Subcutaneous abdominal adipose tissue (tissue), 5 donors: Measurements from ENCODE around the gene ODR4.
"Not testable (repeated sequence)": the region's sequence is repeated elsewhere in the genome, so short reads cannot be mapped to it uniquely, and the experiment has no call there.

ENCODE experiments used
- H3K27ac ChIP-seq: one replicate; pipeline ENCODE4 v1.7.0; 2013; ENCODE audit warnings: low read depth, mild to moderate bottlenecking, inconsistent platforms, low read length, moderate library complexity
- H3K27me3 ChIP-seq, 5 donors: one replicate each; pipeline ENCODE4 v1.7.0; 2013; ENCODE audit warnings: low read length in 5 of 5, inconsistent platforms in 1 of 5; ENCODE audit not compliant: control insufficient read depth in 5 of 5, insufficient read depth in 4 of 5
- H3K36me3 ChIP-seq, 5 donors: one replicate each; pipeline ENCODE4 v1.7.0; 2013; ENCODE audit warnings: low read length in 5 of 5; ENCODE audit not compliant: control insufficient read depth in 5 of 5, insufficient read depth in 5 of 5
- H3K4me1 ChIP-seq, 5 donors: one replicate each; pipeline ENCODE4 v1.7.0; 2013; ENCODE audit warnings: low read length in 5 of 5, mild to moderate bottlenecking in 3 of 5, moderate library complexity in 1 of 5; ENCODE audit not compliant: control insufficient read depth in 5 of 5, insufficient read depth in 5 of 5
- H3K4me3 ChIP-seq, 5 donors: one replicate each; pipeline ENCODE4 v1.7.0; 2013; ENCODE audit warnings: low read length in 5 of 5, low read depth in 1 of 5
- H3K9ac ChIP-seq, 5 donors: one replicate each; pipeline ENCODE4 v1.7.0; 2013; ENCODE audit warnings: low read length in 5 of 5, mild to moderate bottlenecking in 4 of 5, moderate library complexity in 3 of 5
- H3K9me3 ChIP-seq, 5 donors: one replicate each; pipeline ENCODE4 v1.7.0; 2013; ENCODE audit warnings: low read length in 5 of 5; ENCODE audit not compliant: control insufficient read depth in 5 of 5
- donor health status: healthy.
- donor health status: healthy.
- donor health status: healthy.
- donor health status: healthy.
- donor health status: healthy.

Gene ODR4

DNA sequence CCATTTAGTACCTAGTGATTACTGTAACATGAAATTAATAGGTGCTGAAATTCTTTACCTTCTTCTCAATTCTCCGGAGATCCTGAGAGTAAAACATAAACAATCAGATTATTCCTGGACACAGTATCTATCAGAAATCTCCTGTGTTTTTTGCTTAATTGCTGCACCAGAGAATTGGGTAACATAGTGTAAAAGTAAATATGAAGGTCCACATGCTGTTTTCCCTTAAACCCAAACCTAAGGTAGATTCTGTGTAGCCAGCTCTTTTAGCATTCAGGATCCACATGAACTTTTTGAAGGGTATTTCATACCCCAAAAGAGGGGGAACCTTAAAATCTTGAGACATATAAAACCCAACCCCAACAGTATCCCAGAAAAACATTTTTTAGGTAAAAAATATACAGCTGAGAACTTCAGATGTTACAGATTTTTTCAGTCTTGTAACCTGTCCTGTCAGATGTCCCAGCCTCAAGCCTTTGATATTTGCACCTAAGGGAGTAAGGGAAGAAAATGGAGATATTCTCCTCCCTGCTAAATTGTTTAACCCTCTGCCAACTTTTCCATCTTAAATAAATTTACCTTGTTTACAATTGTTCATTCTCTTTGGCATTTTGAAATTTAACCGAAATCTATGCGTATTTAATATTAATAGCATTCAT is 11.2 kb downstream of the ODR4 start:
- Histone ChIP-seq H3K4me3 (no peak overlapping the region), H3K9ac (peak overlapping the region in 1 of 5 donors; percentile 32), H3K4me1 (no peaks in the 10 kb centered on the region), H3K27me3 (no peaks in the 10 kb centered on the region), H3K9me3 (no peaks in the 10 kb centered on the region), H3K27ac (no peak overlapping the region), H3K36me3 (peaks cover 27 to 61% (median 51%) of the 10 kb centered on the region in 5 donors)

GRCh38 chr1:186390925-186391324 is 15.3 kb downstream of the ODR4 start:
- Histone ChIP-seq H3K4me3 (no peak overlapping the region), H3K4me1 (no peaks in the 10 kb centered on the region), H3K9ac (no peak overlapping the region), H3K27ac (no peak overlapping the region), H3K9me3 (no peaks in the 10 kb centered on the region), H3K27me3 (no peaks in the 10 kb centered on the region), H3K36me3 (peaks cover 41 to 79% (median 56%) of the 10 kb centered on the region in 5 donors)

DNA sequence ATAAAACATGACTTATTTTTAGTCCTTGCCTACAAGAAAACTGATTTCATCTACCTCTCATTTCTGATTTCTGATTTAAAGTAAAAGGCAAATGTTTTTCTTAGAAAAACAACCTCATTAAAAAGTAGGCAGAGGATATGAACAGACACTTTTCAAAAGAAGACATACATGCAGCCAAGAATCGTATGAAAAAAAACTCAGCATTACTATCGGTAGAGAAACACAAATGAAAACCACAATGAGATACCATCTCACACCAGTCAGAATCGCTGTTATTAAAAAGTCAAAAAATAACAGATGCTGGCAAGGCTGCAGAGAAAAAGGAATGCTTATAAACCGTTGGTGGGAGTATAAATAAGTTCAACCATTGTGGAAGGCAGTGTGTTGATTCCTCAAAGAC is 16.2 kb downstream of the ODR4 start:
- Histone ChIP-seq H3K27ac (no peak overlapping the region), H3K4me1 (no peaks in the 10 kb centered on the region), H3K27me3 (no peaks in the 10 kb centered on the region), H3K9ac (no peak overlapping the region), H3K9me3 (no peaks in the 10 kb centered on the region), H3K4me3 (no peak overlapping the region), H3K36me3 (peaks cover 47 to 84% (median 59%) of the 10 kb centered on the region in 5 donors)

- H3K4me3 ChIP-seq, H3K4me1 ChIP-seq, H3K9me3 ChIP-seq, H3K27me3 ChIP-seq, H3K9ac ChIP-seq, H3K27ac ChIP-seq: not testable (repeated sequence)
- peaks cover 50 to 84% (median 62%) of the 10 kb centered on the region in 5 donors for H3K36me3 ChIP-seq
These were observed 17.1 kb downstream of the ODR4 start for GRCh38 chr1:186392711-186393110.

- H3K4me3 ChIP-seq, H3K4me1 ChIP-seq, H3K27ac ChIP-seq, H3K9me3 ChIP-seq, H3K27me3 ChIP-seq, H3K9ac ChIP-seq: not testable (repeated sequence)
- peaks cover 26 to 58% (median 50%) of the 10 kb centered on the region in 5 donors for H3K36me3 ChIP-seq
These were observed 25.8 kb downstream of the ODR4 start for GRCh38 chr1:186401446-186401845.

DNA sequence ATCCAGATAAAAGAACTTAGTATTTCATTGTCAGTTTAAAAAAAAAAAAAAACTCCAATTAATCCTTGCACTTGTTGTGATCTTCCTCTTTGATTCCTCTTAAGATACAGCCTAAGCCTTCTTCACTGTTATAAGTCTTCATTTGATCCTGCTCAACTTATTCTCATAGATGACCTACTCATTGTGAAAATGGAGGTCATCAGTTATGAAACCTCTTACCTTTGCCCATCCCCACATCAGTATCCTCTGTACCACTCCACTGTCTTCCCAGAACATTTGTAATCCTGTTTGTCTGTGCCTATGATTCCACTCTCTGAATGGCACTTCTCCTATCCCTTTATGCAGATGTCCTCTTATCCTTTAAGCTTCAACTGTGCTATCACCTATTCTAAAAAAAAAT is 28.0 kb downstream of the ODR4 start:
- H3K9ac ChIP-seq, result no peak overlapping the region
- no peaks in the 10 kb centered on the region for H3K4me1 ChIP-seq
- no peak overlapping the region for H3K27ac ChIP-seq
- H3K36me3 ChIP-seq, result peaks cover 30 to 60% (median 50%) of the 10 kb centered on the region in 5 donors
- H3K27me3 ChIP-seq, result no peaks in the 10 kb centered on the region
- no peaks in the 10 kb centered on the region for H3K9me3 ChIP-seq
- H3K4me3 ChIP-seq, result no peak overlapping the region

- H3K9me3 ChIP-seq, result no peaks in the 10 kb centered on the region
- H3K9ac ChIP-seq, result no peak overlapping the region
- no peak overlapping the region for H3K27ac ChIP-seq
- no peaks in the 10 kb centered on the region for H3K27me3 ChIP-seq
- no peak overlapping the region for H3K4me3 ChIP-seq
- no peaks in the 10 kb centered on the region for H3K4me1 ChIP-seq
- peaks cover 25 to 63% (median 47%) of the 10 kb centered on the region in 5 donors for H3K36me3 ChIP-seq
These were observed 28.9 kb downstream of the ODR4 start for GRCh38 chr1:186404454-186405051.

DNA sequence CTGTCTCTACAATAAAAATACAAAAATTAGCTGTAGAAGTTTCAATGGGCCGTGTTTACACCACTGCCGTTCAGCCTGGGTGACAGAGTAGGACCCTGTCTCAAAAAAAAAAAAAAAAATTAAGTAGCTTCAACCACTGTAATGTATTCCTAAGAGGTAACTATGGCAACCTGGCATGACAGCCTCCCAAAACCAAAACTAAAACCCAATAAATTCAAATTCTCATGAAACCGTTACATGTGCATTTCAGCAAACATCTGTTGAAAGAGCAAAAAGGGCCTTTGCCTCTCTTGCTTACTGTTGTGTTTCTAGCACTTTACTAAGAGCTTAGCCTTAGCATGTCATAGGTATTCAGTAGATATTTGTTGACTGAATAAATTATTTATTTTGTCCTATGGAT is 33.5 kb downstream of the ODR4 start:
- H3K27ac ChIP-seq, result no peak overlapping the region

DNA sequence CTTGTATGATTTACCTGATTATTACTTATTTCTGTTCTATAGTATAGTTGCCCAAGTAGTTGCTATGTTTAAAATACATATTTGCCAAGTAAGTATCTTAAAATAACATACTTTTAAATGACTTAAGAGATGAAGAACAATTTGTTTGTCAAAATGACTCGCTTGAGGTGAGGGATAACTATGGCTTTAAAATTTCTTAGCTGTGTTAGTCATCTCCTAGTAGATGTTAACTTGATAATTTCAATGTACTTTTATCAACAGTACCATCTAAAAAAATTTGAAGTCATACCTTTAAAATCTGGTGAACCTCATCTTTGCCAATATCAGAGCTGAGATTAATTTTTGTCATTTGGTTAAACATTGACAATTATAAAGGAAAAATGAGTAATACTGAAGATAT is 37.7 kb downstream of the ODR4 start:
- no peak overlapping the region for H3K9ac ChIP-seq
- no peak overlapping the region for H3K27ac ChIP-seq
- H3K4me3 ChIP-seq, result no peak overlapping the region
- no peaks in the 10 kb centered on the region for H3K9me3 ChIP-seq
- H3K4me1 ChIP-seq, result no peaks in the 10 kb centered on the region
- H3K27me3 ChIP-seq, result no peaks in the 10 kb centered on the region
- peaks cover 16 to 35% (median 19%) of the 10 kb centered on the region in 5 donors for H3K36me3 ChIP-seq

More for the DNA sequence above, 33.5 kb downstream of the ODR4 start:
- Histone ChIP-seq H3K4me3 (no peak overlapping the region), H3K9ac (no peak overlapping the region), H3K27me3 (no peaks in the 10 kb centered on the region), H3K36me3 (peaks cover 31 to 61% (median 43%) of the 10 kb centered on the region in 5 donors), H3K9me3 (no peaks in the 10 kb centered on the region), H3K4me1 (no peaks in the 10 kb centered on the region)

- H3K4me1 ChIP-seq, result peaks cover 0 to 2% (median 0%) of the 10 kb centered on the region in 5 donors
- H3K9me3 ChIP-seq, result no peaks in the 10 kb centered on the region
- H3K9ac ChIP-seq, result no peak overlapping the region
- no peaks in the 10 kb centered on the region for H3K27me3 ChIP-seq
- peaks cover 18 to 32% (median 21%) of the 10 kb centered on the region in 5 donors for H3K36me3 ChIP-seq
- no peak overlapping the region for H3K27ac ChIP-seq
- no peak overlapping the region for H3K4me3 ChIP-seq
These were observed 42.9 kb downstream of the ODR4 start for GRCh38 chr1:186418503-186418902.
